AG09309 (cell line): ENCODE measurements around the gene CDCA7.
"Not testable (repeated sequence)": the region's sequence is repeated elsewhere in the genome, so short reads cannot be mapped to it uniquely, and the experiment has no call there.

Experiments
- DNase-seq: peaks from one replicate; pipeline ENCODE4 v3.0.0-alpha.2; 2010; ENCODE audit warnings: low read depth
- H3K4me3 ChIP-seq: 2 replicates; pipeline ENCODE4 v1.5.1; 2011; ENCODE audit warnings: mild to moderate bottlenecking, low read depth, low read length, moderate library complexity; ENCODE audit not compliant: control insufficient read depth
- CTCF ChIP-seq: IDR thresholded peaks from 2 replicates; pipeline ENCODE4 v1.5.1; 2011; ENCODE audit warnings: mild to moderate bottlenecking, low read depth, low read length, inconsistent platforms; ENCODE audit not compliant: insufficient read depth, control insufficient read depth; ENCODE audit errors: missing control alignments

The CDCA7 gene

GRCh38 chr2:173407646-173408045, 53.0 kb downstream of the CDCA7 start:
- DNase-seq = no peak
- H3K4me3 ChIP-seq = no peak overlapping the region
- TF ChIP-seq CTCF = no peak

- DNase-seq = no peak
- H3K4me3 ChIP-seq = no peak overlapping the region
- no peak for TF ChIP-seq CTCF
These were observed 55.9 kb downstream of the CDCA7 start for GRCh38 chr2:173410579-173410978.

- H3K4me3 ChIP-seq = no peak overlapping the region
- DNase-seq = no peak
- TF ChIP-seq CTCF = no peak
These were observed 58.0 kb downstream of the CDCA7 start for GRCh38 chr2:173412628-173413027.

- no peak for DNase-seq
- TF ChIP-seq CTCF = no peak
- H3K4me3 ChIP-seq = no peak overlapping the region
These were observed 60.2 kb downstream of the CDCA7 start for GRCh38 chr2:173414823-173415322.

GRCh38 chr2:173415431-173416381, 61.0 kb downstream of the CDCA7 start:
- H3K4me3 ChIP-seq = no peak overlapping the region
- DNase-seq = no peak
- TF ChIP-seq CTCF = no peak

GRCh38 chr2:173416415-173417152, 61.9 kb downstream of the CDCA7 start:
- DNase-seq, H3K4me3 ChIP-seq: not testable (repeated sequence)

GRCh38 chr2:173417341-173417740, 62.7 kb downstream of the CDCA7 start:
- no peak overlapping the region for H3K4me3 ChIP-seq
- TF ChIP-seq CTCF = no peak
- DNase-seq = no peak
